SU-DHL-6 (cell line): ENCODE results near the gene PLAA.

Experiments used
- EZH2phosphoT487 ChIP-seq: fragments of 200-600 bp; sonication (generic), shearing (Covaris generic); conservative IDR thresholded peaks from 2 replicates; pipeline ENCODE4 v1.6.1; 2018; ENCODE audit warnings: mild to moderate bottlenecking, antibody characterized with exemption, low read length, moderate library complexity, mixed read lengths
- TF ChIP-seq, protein P1 (sequence below): fragments of 200-600 bp; sonication (generic); IDR thresholded peaks from one replicate; pipeline ENCODE4 v1.5.1; 2017; ENCODE audit warnings: antibody characterized with exemption, mild to moderate bottlenecking, low read length, moderate library complexity; ENCODE audit not compliant: insufficient read depth, poor library complexity, severe bottlenecking

DNA sequence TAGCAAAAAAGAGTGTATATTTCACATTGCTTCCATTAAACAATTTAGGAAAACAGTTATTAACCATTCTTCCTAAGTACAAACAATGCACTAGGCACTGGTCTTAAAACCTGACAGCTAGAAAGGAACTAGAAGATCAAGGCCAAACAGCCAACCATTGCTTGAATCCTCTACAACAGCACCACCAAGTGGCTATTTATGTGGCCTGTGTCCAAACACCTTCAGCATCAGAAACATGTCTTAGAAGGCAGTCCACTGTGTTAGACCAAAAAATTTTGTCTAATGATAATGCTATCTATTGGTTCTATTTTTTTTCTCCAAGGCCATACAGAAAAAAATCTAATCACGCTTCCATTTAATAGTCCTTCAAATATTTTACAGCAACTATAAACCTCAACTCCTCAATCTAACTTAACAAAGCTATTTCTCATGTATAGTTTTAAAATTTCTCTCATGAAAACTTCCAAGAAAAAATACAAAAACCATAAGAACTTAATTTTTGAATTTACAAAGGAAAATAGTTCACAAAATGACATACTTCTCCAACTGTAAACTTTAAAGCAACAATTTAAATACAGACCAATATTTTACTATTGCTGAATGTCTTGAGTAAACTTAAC is 90.5 kb downstream of the PLAA start:
- TF ChIP-seq, protein P1, sequence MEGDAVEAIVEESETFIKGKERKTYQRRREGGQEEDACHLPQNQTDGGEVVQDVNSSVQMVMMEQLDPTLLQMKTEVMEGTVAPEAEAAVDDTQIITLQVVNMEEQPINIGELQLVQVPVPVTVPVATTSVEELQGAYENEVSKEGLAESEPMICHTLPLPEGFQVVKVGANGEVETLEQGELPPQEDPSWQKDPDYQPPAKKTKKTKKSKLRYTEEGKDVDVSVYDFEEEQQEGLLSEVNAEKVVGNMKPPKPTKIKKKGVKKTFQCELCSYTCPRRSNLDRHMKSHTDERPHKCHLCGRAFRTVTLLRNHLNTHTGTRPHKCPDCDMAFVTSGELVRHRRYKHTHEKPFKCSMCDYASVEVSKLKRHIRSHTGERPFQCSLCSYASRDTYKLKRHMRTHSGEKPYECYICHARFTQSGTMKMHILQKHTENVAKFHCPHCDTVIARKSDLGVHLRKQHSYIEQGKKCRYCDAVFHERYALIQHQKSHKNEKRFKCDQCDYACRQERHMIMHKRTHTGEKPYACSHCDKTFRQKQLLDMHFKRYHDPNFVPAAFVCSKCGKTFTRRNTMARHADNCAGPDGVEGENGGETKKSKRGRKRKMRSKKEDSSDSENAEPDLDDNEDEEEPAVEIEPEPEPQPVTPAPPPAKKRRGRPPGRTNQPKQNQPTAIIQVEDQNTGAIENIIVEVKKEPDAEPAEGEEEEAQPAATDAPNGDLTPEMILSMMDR: peak; percentile 71
- no peak for TF ChIP-seq EZH2phosphoT487
